Ascending aorta (tissue), 2 donors: ENCODE data around the gene SCPEP1. TPM values are rescaled to one million over a fixed set of nuclear protein-coding genes. Genes with fewer than 3 reads are reported as not detected.

Source experiments
- DNase-seq, 2 donors: peaks; one replicate each; pipeline ENCODE4 v3.0.0-alpha.2; 2019; ENCODE audit warnings: low spot score in 2 of 2
- H3K27ac ChIP-seq, 2 donors: fragments of 200-600 bp; sonication (generic); one replicate each; pipeline ENCODE4 v1.5.1; 2016 to 2017; ENCODE audit warnings: mild to moderate bottlenecking in 1 of 2
- H3K27me3 ChIP-seq: fragments of 200-600 bp; sonication (generic); one replicate; pipeline ENCODE4 v1.5.1; 2017
- H3K36me3 ChIP-seq, 2 donors: fragments of 200-600 bp; sonication (generic); one replicate each; pipeline ENCODE4 v1.5.1; 2016
- H3K4me1 ChIP-seq, 2 donors: fragments of 200-600 bp; sonication (generic); one replicate each; pipeline ENCODE4 v1.5.1; 2016 to 2017; ENCODE audit warnings: mild to moderate bottlenecking in 1 of 2
- H3K4me3 ChIP-seq, 2 donors: fragments of 200-600 bp; sonication (generic); one replicate each; pipeline ENCODE4 v1.5.1; 2016 to 2017; ENCODE audit warnings: mild to moderate bottlenecking in 1 of 2
- H3K9me3 ChIP-seq, 2 donors: fragments of 200-600 bp; sonication (generic); one replicate each; pipeline ENCODE4 v1.5.1; 2016
- CTCF ChIP-seq, 3 experiments: fragments of 200-600 bp in 2 of 3; fragments of 450-650 bp in 1 of 3; sonication (generic) in 2 of 3; IDR thresholded peaks; one replicate each; pipeline ENCODE4 v1.5.1; 2016 to 2019; ENCODE audit warnings: antibody characterized with exemption in 3 of 3, mild to moderate bottlenecking in 1 of 3, moderate library complexity in 1 of 3
- intact Hi-C: fragments of 100-400 bp; cut with DNase I; formaldehyde crosslinking; loops from one replicate; pipeline ENCODE4 v1.15.1; 2023
- total RNA-seq: library from RNA; depleted of rRNA; stranded (reverse); fragments of >200 nt; gene quantifications from one replicate; pipeline ENCODE4 v1.1.0, GENCODE V29; 2016

SCPEP1 gene
- 76.2 TPM for total RNA-seq

- Histone ChIP-seq H3K27me3 (no peaks in the 10 kb centered on the region), H3K4me1 (peaks cover 0 to 10% of the 10 kb centered on the region in 2 donors), H3K4me3 (peak within 1 kb of the TSS; percentile 60 to 89), H3K36me3 (peaks cover 6 to 11% of the 10 kb centered on the region in 2 donors), H3K9me3 (no peaks in the 10 kb centered on the region), H3K27ac (peak within 1 kb of the TSS; percentile 46 to 47)
- no peak for TF ChIP-seq CTCF (IDR thresholded peaks at IDR 0.05)
- intact Hi-C loops, result loop anchor here (1.0 to 10.0 kb wide), 4 partner anchors 17 to 1107 kb away; partner anchors contain the start of genes COIL, DYNLL2 and TRIM25
- peak; percentile 64 to 93 for DNase-seq
These were observed at the start of gene SCPEP1 for GRCh38 chr17:56977673-56978395. TSS of gene SCPEP1 (plus strand) at chr17:56978131. CDS start at chr17:56978160, 29 bp downstream.

- no peaks in the 10 kb centered on the region for H3K4me1 ChIP-seq
- intact Hi-C loops, result no loop called here
- no peak overlapping the region for H3K4me3 ChIP-seq
- no peak for TF ChIP-seq CTCF (IDR thresholded peaks at IDR 0.05)
- H3K9me3 ChIP-seq, result no peaks in the 10 kb centered on the region
- no peaks in the 10 kb centered on the region for H3K36me3 ChIP-seq
- DNase-seq, result no peak
- H3K27me3 ChIP-seq, result no peaks in the 10 kb centered on the region
- H3K27ac ChIP-seq, result no peak overlapping the region
These were observed 49.3 kb upstream of the SCPEP1 start for GRCh38 chr17:56928586-56928985.

GRCh38 chr17:56929362-56929969 lies 48.5 kb upstream of the SCPEP1 start:
- no peak for TF ChIP-seq CTCF (IDR thresholded peaks at IDR 0.05)
- intact Hi-C loops, result no loop called here
- H3K9me3 ChIP-seq, result no peaks in the 10 kb centered on the region
- H3K27ac ChIP-seq, result no peak overlapping the region
- H3K4me3 ChIP-seq, result no peak overlapping the region
- H3K27me3 ChIP-seq, result no peaks in the 10 kb centered on the region
- H3K36me3 ChIP-seq, result peaks cover 0 to 7% of the 10 kb centered on the region in 2 donors
- DNase-seq, result no peak
- H3K4me1 ChIP-seq, result no peaks in the 10 kb centered on the region

GRCh38 chr17:56930739-56931337 lies 47.1 kb upstream of the SCPEP1 start:
- no peaks in the 10 kb centered on the region for H3K9me3 ChIP-seq
- intact Hi-C loops, result no loop called here
- H3K27ac ChIP-seq, result no peak overlapping the region
- TF ChIP-seq CTCF (IDR thresholded peaks at IDR 0.05), result no peak
- no peak for DNase-seq
- no peaks in the 10 kb centered on the region for H3K27me3 ChIP-seq
- H3K4me1 ChIP-seq, result no peaks in the 10 kb centered on the region
- peaks cover 0 to 18% of the 10 kb centered on the region in 2 donors for H3K36me3 ChIP-seq
- H3K4me3 ChIP-seq, result no peak overlapping the region

- H3K9me3 ChIP-seq, result no peaks in the 10 kb centered on the region
- no peak for DNase-seq
- H3K36me3 ChIP-seq, result peaks cover 9 to 38% of the 10 kb centered on the region in 2 donors
- no peak overlapping the region for H3K27ac ChIP-seq
- no peak overlapping the region for H3K4me3 ChIP-seq
- intact Hi-C loops, result no loop called here
- TF ChIP-seq CTCF (IDR thresholded peaks at IDR 0.05), result no peak
- H3K4me1 ChIP-seq, result no peaks in the 10 kb centered on the region
- H3K27me3 ChIP-seq, result no peaks in the 10 kb centered on the region
These were observed 44.7 kb upstream of the SCPEP1 start for GRCh38 chr17:56933151-56933745.
